PC-9 (cell line): ENCODE data around the gene TSPAN8. TPM values are rescaled to one million over a fixed set of nuclear protein-coding genes. Genes with fewer than 3 reads are reported as not detected.
"Not testable (repeated sequence)": the region's sequence is repeated elsewhere in the genome, so short reads cannot be mapped to it uniquely, and the experiment has no call there.

ENCODE experiments used
- BruUV-seq: library from RNA; stranded (reverse); fragments of 400-500 nt; replicated peaks from 2 replicates; lab custom pipeline; 2021; lab: Mats Ljungman, UMichigan
- CTCF ChIA-PET: fragments of 300-600 bp; sonication (Branson Sonifier 250); formaldehyde crosslinking; loops from one replicate; lab custom pipeline; 2022; ENCODE audit warnings: antibody characterized with exemption; lab: Charles Lee
- POLR2A ChIA-PET: fragments of 300-600 bp; sonication (Branson Sonifier 250); formaldehyde crosslinking; loops from one replicate; lab custom pipeline; 2022; ENCODE audit warnings: antibody characterized with exemption; ENCODE audit not compliant: unreplicated experiment; lab: Charles Lee
- DNase-seq, 2 experiments: peaks; one replicate each; pipeline versions ENCODE4 v3.0.0 to v3.0.0-alpha.2; 2015 to 2022; ENCODE audit warnings: mixed read lengths in 1 of 2
- H2AFZ ChIP-seq: fragments of 200-600 bp; sonication (generic); 2 replicates; pipeline ENCODE4 v1.8.1; 2017; ENCODE audit warnings: antibody characterized with exemption
- H3F3A ChIP-seq: fragments of 200-600 bp; sonication (generic); 2 replicates; pipeline ENCODE4 v1.8.1; 2017; ENCODE audit warnings: antibody characterized with exemption, mild to moderate bottlenecking, low read depth; ENCODE audit not compliant: insufficient read depth
- H3K27ac ChIP-seq: fragments of 200-600 bp; sonication (generic); 2 replicates; pipeline ENCODE4 v1.6.1; 2016; ENCODE audit warnings: mixed run types
- H3K27me3 ChIP-seq: fragments of 200-600 bp; sonication (generic); 2 replicates; pipeline ENCODE4 v1.6.1; 2016; ENCODE audit warnings: low read depth, mixed run types; ENCODE audit not compliant: insufficient read depth
- H3K36me3 ChIP-seq: fragments of 200-600 bp; sonication (generic); 2 replicates; pipeline ENCODE4 v1.6.1; 2016; ENCODE audit warnings: low read depth, mixed run types
- H3K4me1 ChIP-seq: fragments of 200-600 bp; sonication (generic); replicated peaks from 2 replicates; pipeline ENCODE4 v1.6.1; 2016; ENCODE audit warnings: mixed run types; ENCODE audit not compliant: insufficient read depth
- H3K4me2 ChIP-seq: fragments of 200-600 bp; sonication (generic); 2 replicates; pipeline ENCODE4 v1.6.1; 2017; ENCODE audit warnings: mixed run types
- H3K4me3 ChIP-seq: fragments of 200-600 bp; sonication (generic); 2 replicates; pipeline ENCODE4 v1.6.1; 2016; ENCODE audit warnings: mixed run types
- H3K79me2 ChIP-seq: fragments of 200-600 bp; sonication (generic); 2 replicates; pipeline ENCODE4 v1.6.1; 2017; ENCODE audit warnings: low read depth, mixed run types
- H3K9me2 ChIP-seq: fragments of 200-600 bp; sonication (generic); 2 replicates; pipeline ENCODE4 v1.8.1; 2017; ENCODE audit warnings: mild to moderate bottlenecking; ENCODE audit not compliant: insufficient read depth
- H3K9me3 ChIP-seq: fragments of 200-600 bp; sonication (generic); 2 replicates; pipeline ENCODE4 v1.8.1; 2016; ENCODE audit warnings: low read depth; ENCODE audit not compliant: insufficient read depth
- H4K20me1 ChIP-seq: fragments of 200-600 bp; sonication (generic); 2 replicates; pipeline ENCODE4 v1.8.1; 2017; ENCODE audit not compliant: insufficient read depth
- CTCF ChIP-seq: fragments of 200-600 bp; sonication (generic); conservative IDR thresholded peaks from 2 replicates; pipeline ENCODE4 v1.6.1; 2017; ENCODE audit warnings: mixed run types, antibody characterized with exemption, mild to moderate bottlenecking, moderate library complexity
- EZH2 ChIP-seq: fragments of 200-600 bp; sonication (generic); IDR thresholded peaks from 2 replicates; pipeline ENCODE4 v1.8.0; 2017; ENCODE audit warnings: antibody characterized with exemption, low read depth
- intact Hi-C: fragments of 100-400 bp; cut with micrococcal nuclease; formaldehyde crosslinking; loops from one replicate; pipeline ENCODE4 v1.10.0; 2022; ENCODE audit not compliant: unreplicated experiment
- total RNA-seq: library from RNA; stranded (reverse); gene quantifications from 2 replicates; pipeline ENCODE4 v1.2.3, GENCODE V29; 2021

TSPAN8 gene
- total RNA-seq, 1 experiment from 2014 or later: 1.9 TPM

- H3K27me3 ChIP-seq: no peaks in the 10 kb centered on the region
- no peaks in the 10 kb centered on the region for H3K79me2 ChIP-seq
- no peak for TF ChIP-seq CTCF
- TF ChIP-seq EZH2: no peak
- H3K27ac ChIP-seq: no peak overlapping the region
- intact Hi-C loops: no loop called here
- H4K20me1 ChIP-seq: no peaks in the 10 kb centered on the region
- no peaks in the 10 kb centered on the region for H3K4me1 ChIP-seq
- no peaks in the 10 kb centered on the region for H3K9me3 ChIP-seq
- H3K4me3 ChIP-seq: no peak overlapping the region
- CTCF ChIA-PET: no interaction called here
- no TSS peak for BruUV-seq
- no peak overlapping the region for H3K4me2 ChIP-seq
- DNase-seq: no peak
- H2AFZ ChIP-seq: no peak overlapping the region
- H3F3A ChIP-seq: no peaks in the 10 kb centered on the region
- no peaks in the 10 kb centered on the region for H3K36me3 ChIP-seq
- 0 out of 2 replicates have a peak, but pooled peaks cover 7% of the 10 kb centered on the region for H3K9me2 ChIP-seq
- POLR2A ChIA-PET: no interaction called here
Observed at GRCh38 chr12:71124835-71125460, 32.9 kb downstream of the TSPAN8 start.

GRCh38 chr12:71113148-71113547 lies 44.7 kb downstream of the TSPAN8 start:
- BruUV-seq, H4K20me1 ChIP-seq, H3K79me2 ChIP-seq, H3K9me3 ChIP-seq, CTCF ChIA-PET, DNase-seq, H3K27me3 ChIP-seq, H3K4me1 ChIP-seq, H3F3A ChIP-seq, H3K4me2 ChIP-seq, intact Hi-C loops, H3K9me2 ChIP-seq, POLR2A ChIA-PET, H3K36me3 ChIP-seq, H2AFZ ChIP-seq, H3K4me3 ChIP-seq, H3K27ac ChIP-seq: not testable (repeated sequence)

GRCh38 chr12:71109834-71110233 lies 48.0 kb downstream of the TSPAN8 start:
- no peak overlapping the region for H3K4me3 ChIP-seq
- no peaks in the 10 kb centered on the region for H4K20me1 ChIP-seq
- no peaks in the 10 kb centered on the region for H3K36me3 ChIP-seq
- H3F3A ChIP-seq: no peaks in the 10 kb centered on the region
- no peaks in the 10 kb centered on the region for H3K79me2 ChIP-seq
- H3K27ac ChIP-seq: no peak overlapping the region
- H3K4me1 ChIP-seq: no peaks in the 10 kb centered on the region
- no peak for TF ChIP-seq EZH2
- no peak for TF ChIP-seq CTCF
- POLR2A ChIA-PET: no interaction called here
- H2AFZ ChIP-seq: no peak overlapping the region
- no peak overlapping the region for H3K4me2 ChIP-seq
- no peak for DNase-seq
- H3K9me3 ChIP-seq: no peaks in the 10 kb centered on the region
- H3K27me3 ChIP-seq: no peaks in the 10 kb centered on the region
- no TSS peak for BruUV-seq
- H3K9me2 ChIP-seq: no peaks in the 10 kb centered on the region; the same call in 1 of the 2 replicates
- CTCF ChIA-PET: no interaction called here
- intact Hi-C loops: no loop called here

GRCh38 chr12:71108355-71108754 lies 49.4 kb downstream of the TSPAN8 start:
- CTCF ChIA-PET: no interaction called here

More at GRCh38 chr12:71108355-71108754, 49.4 kb downstream of the TSPAN8 start:
- no peaks in the 10 kb centered on the region for H3K27me3 ChIP-seq
- H3K27ac ChIP-seq: no peak overlapping the region
- TF ChIP-seq CTCF: no peak
- TF ChIP-seq EZH2: no peak
- intact Hi-C loops: no loop called here
- no peaks in the 10 kb centered on the region for H4K20me1 ChIP-seq
- no peaks in the 10 kb centered on the region for H3K79me2 ChIP-seq
- no peaks in the 10 kb centered on the region for H3K36me3 ChIP-seq
- H3K4me2 ChIP-seq: no peak overlapping the region
- POLR2A ChIA-PET: no interaction called here
- no peaks in the 10 kb centered on the region for H3F3A ChIP-seq
- H3K4me1 ChIP-seq: no peaks in the 10 kb centered on the region
- H3K4me3 ChIP-seq: no peak overlapping the region
- no peaks in the 10 kb centered on the region; the same call in 1 of the 2 replicates for H3K9me2 ChIP-seq
- no peak overlapping the region for H2AFZ ChIP-seq
- H3K9me3 ChIP-seq: no peaks in the 10 kb centered on the region
- no TSS peak for BruUV-seq
- no peak for DNase-seq
